ENCODE measurements around the gene SS18L1. TPM values are rescaled to one million over a fixed set of nuclear protein-coding genes. Genes with fewer than 3 reads are reported as not detected.

The SS18L1 gene
- total RNA-seq, 1 donor from 2014 or later = 8.7 TPM

GRCh38 chr20:62162765-62163484 is 19.4 kb downstream of the SS18L1 start:
- Histone ChIP-seq H3K27me3 (ENCODE audit: control insufficient read depth, insufficient read depth, low read length) (no peaks in the 10 kb centered on the region), H3K36me3 (ENCODE audit: control insufficient read depth, insufficient read depth, low read length) (peaks cover 31% of the 10 kb centered on the region), H3K4me3 (ENCODE audit: low read depth, low read length) (no peak overlapping the region)
- DNase-seq (ENCODE audit: low read depth) (no peak), FAIRE-seq (no peak)
- no peak for TF ChIP-seq CTCF (IDR thresholded peaks at IDR 0.05; ENCODE audit: insufficient read depth, low read length, severe bottlenecking)

- no peak for FAIRE-seq
- peaks cover 31% of the 10 kb centered on the region for H3K36me3 ChIP-seq (ENCODE audit: control insufficient read depth, insufficient read depth, low read length)
- DNase-seq (ENCODE audit: low read depth) = no peak
Measured at GRCh38 chr20:62163485-62163865, 19.9 kb downstream of the SS18L1 start.

GRCh38 chr20:62163986-62164762 is 20.6 kb downstream of the SS18L1 start:
- TF ChIP-seq CTCF (IDR thresholded peaks at IDR 0.05; ENCODE audit: insufficient read depth, low read length, severe bottlenecking) = no peak
- DNase-seq (ENCODE audit: low read depth) = no peak
- Histone ChIP-seq H3K27me3 (ENCODE audit: control insufficient read depth, insufficient read depth, low read length) (no peaks in the 10 kb centered on the region), H3K36me3 (ENCODE audit: control insufficient read depth, insufficient read depth, low read length) (peaks cover 32% of the 10 kb centered on the region), H3K4me3 (ENCODE audit: low read depth, low read length) (no peak overlapping the region)
- no peak for FAIRE-seq

More at GRCh38 chr20:62163485-62163865, 19.9 kb downstream of the SS18L1 start:
- Histone ChIP-seq H3K4me3 (ENCODE audit: low read depth, low read length) (no peak overlapping the region), H3K27me3 (ENCODE audit: control insufficient read depth, insufficient read depth, low read length) (no peaks in the 10 kb centered on the region)
- TF ChIP-seq CTCF (IDR thresholded peaks at IDR 0.05; ENCODE audit: insufficient read depth, low read length, severe bottlenecking) = no peak

GRCh38 chr20:62164879-62165761 is 21.6 kb downstream of the SS18L1 start:
- no peak for TF ChIP-seq CTCF (IDR thresholded peaks at IDR 0.05; ENCODE audit: insufficient read depth, low read length, severe bottlenecking)
- no peak overlapping the region for H3K4me3 ChIP-seq (ENCODE audit: low read depth, low read length)
- FAIRE-seq (no peak), DNase-seq (ENCODE audit: low read depth) (no peak)
- no peaks in the 10 kb centered on the region for H3K27me3 ChIP-seq (ENCODE audit: control insufficient read depth, insufficient read depth, low read length)
- peaks cover 32% of the 10 kb centered on the region for H3K36me3 ChIP-seq (ENCODE audit: control insufficient read depth, insufficient read depth, low read length)

- H3K36me3 ChIP-seq (ENCODE audit: control insufficient read depth, insufficient read depth, low read length) = peaks cover 32% of the 10 kb centered on the region
- FAIRE-seq = no peak
- TF ChIP-seq CTCF (IDR thresholded peaks at IDR 0.05; ENCODE audit: insufficient read depth, low read length, severe bottlenecking) = no peak
Measured at GRCh38 chr20:62165762-62166399, 22.3 kb downstream of the SS18L1 start.

More at GRCh38 chr20:62165762-62166399, 22.3 kb downstream of the SS18L1 start:
- no peak for DNase-seq (ENCODE audit: low read depth)
- no peak overlapping the region for H3K4me3 ChIP-seq (ENCODE audit: low read depth, low read length)
- no peaks in the 10 kb centered on the region for H3K27me3 ChIP-seq (ENCODE audit: control insufficient read depth, insufficient read depth, low read length)

All from bronchial epithelial cell (primary cell).